HS-5 (cell line): ENCODE data around the gene ABLIM3.

Source experiments
- DNase-seq: peaks from one replicate; pipeline ENCODE4 v3.0.0-alpha.2; 2012; ENCODE audit warnings: low read depth

ABLIM3 gene

DNA sequence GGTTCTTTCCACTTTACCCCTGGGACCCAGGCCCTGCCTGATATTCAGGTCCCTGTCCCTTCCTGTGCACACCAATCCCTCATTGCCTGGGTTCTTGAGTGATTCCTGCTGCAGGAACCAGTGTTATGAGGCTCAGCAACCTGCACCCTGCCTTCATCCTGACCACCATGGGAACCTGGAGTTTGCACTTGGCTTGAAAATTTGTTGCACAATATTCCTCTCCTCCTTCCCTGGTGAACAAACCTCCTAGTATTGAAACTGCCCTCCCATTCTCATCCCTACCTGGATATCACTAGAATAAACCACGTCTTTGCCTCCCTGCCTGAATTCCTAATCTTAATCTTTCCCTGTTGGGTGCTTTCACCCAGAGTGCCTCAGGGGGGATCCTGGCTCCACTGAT, 78.3 kb downstream of the ABLIM3 start:
- no peak for DNase-seq

DNA sequence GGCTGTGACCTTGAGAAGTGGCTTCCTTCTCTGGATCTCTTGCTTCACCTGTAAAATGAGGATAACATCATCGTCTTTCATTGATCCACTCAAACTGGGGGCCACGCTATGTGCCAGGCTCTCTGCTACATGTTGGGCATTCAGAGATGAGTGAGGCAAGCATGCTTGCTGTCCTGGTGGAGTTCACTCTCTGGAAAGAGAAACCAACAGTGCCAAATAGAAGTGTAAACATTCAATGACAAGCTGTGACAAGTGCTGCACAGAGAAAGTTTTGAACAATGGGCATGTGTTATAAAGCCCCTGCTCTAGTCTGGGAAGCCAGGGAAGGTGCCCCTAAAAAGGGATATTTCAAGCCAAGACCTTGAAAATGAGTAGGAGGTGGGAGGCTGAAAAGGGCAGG, 79.5 kb downstream of the ABLIM3 start:
- no peak for DNase-seq

DNA sequence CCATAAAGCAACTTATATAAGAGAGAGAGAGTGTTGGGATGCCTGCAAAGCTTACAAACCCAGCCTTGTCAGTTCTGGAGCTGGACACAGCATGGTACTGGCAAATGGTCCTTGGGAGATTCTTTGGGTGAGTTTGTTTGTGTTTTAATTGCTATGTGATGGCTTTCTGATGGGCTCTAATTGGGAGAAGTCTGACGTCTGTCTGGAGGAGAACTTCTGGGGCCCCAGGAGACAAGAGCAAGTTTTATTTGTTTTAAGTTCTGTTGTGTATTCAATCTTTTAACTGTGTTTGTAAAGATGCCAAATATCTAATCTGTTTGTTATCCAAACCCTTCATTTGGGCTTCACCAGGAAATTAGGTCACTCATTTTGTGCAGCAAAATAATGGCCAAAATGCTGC, 80.0 kb downstream of the ABLIM3 start:
- no peak for DNase-seq

DNA sequence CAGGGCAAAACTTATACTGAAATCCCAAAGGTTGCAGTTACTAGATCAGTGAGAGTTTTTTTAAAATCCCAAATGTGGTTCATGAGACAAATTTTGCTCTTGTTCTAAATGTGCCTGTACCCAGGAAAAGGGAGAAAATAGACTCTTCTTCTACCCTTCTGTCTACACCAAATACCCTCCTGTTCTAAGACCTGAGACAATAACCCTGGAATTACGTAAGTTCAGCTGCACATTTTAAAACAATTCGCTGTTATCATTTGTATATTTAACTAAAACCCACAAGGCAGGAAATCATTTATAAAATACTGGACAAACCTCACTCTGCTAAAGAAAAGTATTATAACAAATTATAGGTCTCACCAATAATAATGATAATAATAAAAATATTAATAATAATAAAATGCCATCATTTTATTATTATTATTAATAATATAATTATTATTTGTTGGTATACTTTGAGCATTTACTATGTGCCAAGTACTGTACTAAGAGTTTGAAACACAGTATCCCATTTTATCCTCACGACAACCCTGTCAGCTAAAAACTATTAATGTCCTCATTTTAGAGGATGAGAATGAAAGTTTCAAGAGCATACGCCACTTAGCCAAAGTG, 80.5 kb downstream of the ABLIM3 start:
- no peak for DNase-seq

DNA sequence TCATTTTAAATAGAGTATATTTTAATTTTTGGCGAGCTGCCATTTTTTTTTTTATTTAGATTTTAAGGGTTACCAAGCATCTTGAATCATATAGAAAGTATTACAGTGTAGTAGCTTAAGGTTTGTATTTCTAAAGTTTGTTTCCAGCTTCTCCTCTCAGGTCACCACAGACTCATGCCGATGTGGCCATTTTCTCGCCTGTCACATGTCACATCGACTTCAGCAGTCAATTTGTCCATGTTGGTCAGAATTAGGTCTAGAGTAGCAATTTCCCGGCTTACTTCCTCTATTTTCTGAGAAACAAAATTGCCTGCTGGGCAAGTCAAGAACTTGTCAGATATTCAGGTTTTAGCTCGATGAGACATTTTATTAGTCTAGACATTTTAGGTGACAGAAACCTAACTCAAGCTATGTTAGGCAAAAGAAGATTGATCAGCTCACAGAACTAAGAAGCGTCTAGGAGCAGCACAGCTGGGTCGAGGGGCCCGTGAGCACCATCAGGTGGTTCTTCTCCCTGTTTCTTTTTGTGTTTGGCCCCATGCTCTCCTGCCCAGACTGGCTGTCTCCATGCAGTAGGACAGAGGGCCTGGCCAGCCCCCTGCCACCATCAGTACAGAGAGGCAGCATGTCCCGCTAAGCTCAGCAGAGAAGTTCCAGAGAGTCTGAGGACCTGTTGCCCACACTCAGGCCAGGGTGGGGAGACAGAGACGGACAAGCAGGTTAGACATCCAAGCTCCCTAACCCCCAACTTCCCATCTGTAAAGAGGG, 82.0 kb downstream of the ABLIM3 start:
- DNase-seq: no peak

DNA sequence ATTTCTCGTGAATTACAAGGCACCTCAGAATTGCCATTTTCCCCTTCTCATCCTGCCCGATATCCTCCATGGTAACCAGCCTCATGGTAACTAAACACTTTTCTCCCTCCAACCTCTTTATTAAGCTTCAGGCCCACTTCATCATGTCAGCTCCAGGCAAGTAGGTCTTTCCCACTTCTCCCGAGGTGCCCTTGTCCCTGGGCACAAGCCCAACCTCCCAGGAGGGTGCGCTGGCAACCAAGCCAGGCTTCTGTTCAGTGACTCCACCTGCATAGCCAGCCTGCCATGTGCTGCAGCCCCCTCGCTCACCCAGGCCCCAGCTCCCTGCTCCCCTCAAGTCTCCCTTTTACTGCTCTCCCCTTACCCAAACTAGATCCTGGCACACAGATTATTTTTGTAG, 83.0 kb downstream of the ABLIM3 start:
- DNase-seq: no peak

DNA sequence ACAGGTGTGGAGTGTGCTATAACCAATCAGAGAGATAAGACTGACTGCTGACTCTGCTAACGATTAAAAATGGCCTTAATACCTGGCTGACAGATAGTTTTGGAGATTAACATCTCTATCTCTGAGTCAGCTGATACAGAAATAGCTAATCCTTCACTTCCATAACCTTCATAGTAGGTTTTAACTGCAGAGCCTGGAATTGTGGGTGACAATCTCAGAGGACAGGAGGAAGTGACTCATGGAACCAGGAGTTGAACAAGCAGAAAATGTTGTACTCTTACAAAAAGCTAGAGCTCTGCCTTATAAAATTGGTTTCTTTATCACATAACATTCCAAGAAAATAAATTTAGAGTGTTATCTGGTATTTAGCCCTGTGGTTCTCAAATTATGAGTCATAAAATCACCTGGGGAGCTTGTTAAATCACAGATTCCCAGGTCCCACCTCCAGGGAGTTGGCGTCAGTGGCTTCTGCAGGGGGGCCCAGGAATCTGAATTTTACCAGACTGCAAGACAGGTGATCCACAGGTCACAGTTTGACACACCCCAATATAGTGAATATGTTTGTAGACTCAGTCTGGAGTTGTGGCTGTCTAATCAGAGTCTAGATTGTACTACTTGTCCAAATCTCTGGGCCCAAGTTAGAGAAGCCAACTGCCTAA, 86.0 kb downstream of the ABLIM3 start:
- peak; percentile 44 for DNase-seq

DNA sequence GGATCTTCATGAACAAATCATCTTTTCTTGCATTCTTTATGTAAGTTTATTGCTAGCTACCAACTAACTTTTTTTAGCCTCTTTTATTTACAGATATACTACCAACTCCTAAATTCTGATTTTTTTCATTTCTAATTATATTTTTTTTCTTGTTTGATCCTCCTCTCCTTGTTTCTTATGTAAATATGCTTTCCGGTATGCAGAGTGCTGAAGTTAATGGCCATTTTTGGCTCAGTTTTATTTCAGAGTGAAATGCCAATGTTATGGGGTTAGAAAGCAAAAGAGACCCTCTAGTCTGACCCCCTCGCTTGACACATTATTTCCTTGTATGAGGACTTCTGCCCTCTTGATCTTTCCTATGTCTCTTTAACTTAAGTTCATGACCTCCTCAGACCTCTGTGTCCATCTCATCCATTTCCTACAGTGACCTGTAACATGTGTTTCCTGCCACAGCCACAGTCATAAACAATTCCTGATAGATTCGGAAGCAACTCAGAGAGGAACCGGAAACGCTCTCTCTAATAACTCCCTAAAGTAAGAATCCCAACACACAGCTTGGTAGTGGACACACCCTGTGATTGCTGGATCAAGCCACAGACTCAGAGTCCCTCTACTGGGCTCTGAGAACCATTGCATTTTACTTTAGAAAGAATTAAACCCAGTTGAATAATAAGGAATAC, 87.5 kb downstream of the ABLIM3 start:
- peak; percentile 77 for DNase-seq

DNA sequence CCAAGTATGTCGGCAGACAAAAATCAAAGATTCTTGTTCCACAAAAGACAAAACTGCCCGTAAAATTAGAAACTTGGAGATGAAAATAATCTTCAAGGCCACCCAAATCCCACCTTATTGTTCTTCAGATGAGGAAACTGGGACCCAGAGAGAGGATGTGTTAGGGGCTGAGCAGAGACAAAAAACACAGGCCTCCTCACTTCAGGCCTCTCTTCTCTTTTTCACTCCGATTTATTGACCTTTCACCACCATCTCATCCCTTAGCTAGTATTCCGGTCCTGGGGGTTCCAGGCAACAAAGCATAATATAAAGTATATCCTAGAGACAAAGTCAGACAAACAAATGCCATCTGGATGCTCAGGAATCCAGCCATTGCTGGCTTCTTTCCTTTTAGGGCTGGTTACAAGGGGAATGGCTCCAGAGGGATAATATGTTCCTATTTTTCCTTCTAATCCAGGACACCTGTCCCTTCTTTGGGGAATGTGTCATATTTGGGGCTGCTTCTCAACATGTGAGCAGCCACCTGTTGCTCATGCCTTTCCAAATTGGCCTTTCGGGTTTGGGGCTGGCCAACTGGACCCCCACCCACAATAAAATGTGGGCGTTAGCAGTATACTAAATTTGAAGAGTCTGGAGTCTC, 88.1 kb downstream of the ABLIM3 start:
- no peak for DNase-seq

DNA sequence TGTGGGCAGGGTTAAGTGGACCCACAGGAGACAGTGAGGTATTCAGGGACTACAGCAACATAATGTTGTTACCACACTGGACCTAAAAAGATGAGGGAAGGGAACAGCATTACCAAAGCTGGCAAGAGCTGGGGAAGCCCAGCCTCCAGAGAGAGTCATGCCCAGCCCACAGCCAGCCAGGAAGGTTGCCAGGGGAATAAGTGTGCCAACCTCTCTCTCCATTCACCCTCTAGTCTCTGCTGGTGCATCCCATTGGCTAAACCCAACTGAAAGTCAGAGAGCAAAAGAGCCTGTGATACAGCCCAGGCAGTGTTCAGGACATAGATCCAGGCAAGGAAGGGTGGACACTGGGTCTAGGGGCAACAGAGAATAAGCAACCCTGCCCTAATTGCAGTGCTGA, 94.5 kb downstream of the ABLIM3 start:
- no peak for DNase-seq

DNA sequence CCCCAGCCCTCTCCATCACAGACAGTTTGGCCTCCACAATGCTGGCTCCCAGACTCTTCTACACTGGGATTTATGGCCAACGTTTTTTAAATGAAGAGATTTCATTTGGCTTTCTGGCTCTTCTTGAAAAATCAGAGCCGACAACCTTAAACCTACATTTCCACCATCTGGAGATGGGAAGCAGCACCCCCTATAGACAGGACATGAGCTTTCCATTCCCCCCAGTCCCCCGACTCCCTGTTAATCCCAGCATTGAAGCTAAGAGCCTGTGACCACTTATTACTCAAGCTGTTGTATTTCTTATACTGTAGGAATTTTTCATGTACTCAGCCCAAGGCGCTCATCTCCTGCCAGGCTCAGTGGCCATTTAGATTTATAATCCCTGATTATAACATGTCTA, 96.4 kb downstream of the ABLIM3 start:
- DNase-seq: no peak

DNA sequence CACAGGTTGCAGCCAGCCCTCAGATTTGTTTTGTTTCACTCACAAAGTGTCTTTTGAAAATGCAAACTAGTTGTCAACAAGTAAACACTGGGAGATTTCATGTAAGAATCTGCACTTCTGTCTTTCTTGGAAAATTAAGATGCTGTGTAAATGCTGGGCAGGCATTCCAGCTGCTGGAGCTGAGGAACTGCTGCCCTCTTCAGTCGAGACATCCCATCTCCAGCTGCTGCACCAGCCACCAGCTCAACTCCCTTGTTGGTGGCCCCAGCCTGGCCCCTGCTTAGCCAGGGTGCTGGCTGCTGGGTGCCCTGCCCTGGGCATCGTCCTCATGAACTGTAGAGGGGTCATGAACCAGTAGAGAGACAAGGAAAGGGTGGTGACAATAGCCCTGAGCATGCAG, 97.2 kb downstream of the ABLIM3 start:
- no peak for DNase-seq

DNA sequence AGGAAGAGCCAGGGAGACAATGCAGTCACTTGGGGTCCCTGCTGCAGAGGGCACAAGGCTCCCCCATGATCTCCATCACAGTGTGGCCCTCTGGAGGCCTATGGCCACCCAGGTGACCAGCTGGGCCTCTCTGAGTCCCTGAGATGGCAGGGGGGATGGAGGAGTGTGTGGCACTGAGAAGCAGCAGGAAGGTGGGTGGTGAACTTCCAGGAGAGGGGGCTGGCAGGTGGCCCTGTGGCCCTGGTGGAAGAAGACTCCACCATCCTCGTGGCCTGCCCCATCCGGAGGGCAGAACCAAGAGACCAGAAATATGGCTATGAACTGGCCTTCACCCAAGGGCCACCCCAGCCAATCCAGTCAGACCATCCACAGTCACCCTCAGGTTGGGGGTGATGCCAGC, 98.6 kb downstream of the ABLIM3 start:
- DNase-seq: no peak

DNA sequence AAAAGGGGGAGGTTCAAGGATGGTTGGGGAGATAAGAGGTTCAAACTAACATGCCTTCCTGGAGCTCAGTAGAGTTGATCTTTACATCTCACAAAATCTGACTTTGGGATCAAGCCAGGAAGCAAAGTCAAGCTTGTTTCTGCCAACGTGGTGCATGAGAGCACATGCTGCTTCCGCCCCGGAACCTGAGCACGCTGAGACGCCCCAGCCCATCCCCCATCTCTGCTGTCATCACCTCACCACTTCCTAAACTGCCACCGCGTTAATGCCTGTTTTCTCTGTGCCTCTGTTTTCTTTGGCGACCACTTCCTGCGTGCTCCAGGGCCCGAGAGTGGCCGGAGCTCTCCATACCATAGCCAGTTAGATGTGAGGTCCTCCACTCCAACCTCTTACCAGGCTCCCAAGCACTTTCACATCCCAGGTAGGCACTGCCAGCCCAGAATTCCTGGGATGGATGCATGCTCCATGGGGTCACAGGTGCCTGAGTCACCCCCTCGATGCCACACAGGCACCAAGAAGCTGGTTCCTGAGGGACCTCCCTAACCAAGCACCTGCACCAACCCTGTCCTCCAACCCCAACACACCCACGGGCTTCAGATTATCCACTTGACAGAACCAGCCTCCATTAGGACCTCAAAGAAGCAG, 99.2 kb downstream of the ABLIM3 start:
- DNase-seq: no peak

DNA sequence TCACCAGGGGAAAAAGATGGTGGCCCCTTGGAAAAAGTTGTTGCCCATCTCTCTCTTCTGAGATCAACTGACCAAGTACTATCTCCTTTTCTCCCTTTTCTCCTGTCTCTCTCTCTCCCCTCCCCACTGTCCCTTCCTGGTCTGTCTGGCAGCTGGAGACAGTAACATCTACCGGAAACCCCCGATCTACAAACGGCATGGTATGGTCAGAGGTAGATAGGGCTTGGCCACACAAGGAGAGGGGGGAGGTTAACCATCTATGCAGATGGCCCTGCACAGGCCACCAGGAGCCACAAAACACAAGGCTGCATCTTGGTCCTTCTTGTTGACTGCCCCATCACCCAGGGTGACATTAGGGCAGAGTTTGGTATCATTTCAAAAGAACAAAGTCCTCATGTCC, 101.0 kb downstream of the ABLIM3 start:
- DNase-seq: no peak

DNA sequence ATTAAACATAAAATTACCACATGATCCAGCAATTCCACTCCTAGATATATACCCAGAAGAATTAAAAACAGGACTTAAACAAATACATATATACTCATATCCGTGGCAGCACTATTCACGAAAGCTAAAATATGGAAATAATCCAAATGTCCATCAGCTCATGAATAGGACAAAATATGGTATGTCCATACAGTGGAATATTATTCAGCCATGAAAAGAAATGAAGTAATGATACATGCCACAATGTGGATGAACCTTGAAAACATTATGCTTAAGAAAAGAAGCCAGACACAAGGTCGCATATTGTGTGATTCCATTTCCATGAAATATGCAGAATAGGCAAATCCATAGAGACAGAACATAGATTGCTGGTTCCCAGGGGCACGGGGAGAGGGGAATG, 105.6 kb downstream of the ABLIM3 start:
- DNase-seq: no peak

DNA sequence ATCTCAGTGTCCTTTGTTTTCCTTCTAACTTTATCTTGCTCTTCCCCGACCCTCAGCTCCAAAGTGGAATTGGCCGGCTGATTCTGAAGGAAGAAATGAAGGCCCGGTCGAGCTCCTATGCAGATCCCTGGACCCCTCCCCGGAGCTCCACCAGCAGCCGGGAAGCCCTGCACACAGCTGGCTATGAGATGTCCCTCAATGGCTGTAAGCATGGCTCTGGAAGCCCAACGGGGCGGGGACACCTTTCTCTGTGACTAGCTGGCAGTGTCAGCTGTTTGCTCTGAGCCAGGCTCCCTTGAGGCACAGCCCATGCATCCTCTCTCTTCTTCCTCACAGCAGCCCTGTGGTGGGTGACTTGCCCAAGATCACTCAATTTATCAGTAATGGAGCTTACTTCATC, 106.4 kb downstream of the ABLIM3 start:
- DNase-seq: no peak

DNA sequence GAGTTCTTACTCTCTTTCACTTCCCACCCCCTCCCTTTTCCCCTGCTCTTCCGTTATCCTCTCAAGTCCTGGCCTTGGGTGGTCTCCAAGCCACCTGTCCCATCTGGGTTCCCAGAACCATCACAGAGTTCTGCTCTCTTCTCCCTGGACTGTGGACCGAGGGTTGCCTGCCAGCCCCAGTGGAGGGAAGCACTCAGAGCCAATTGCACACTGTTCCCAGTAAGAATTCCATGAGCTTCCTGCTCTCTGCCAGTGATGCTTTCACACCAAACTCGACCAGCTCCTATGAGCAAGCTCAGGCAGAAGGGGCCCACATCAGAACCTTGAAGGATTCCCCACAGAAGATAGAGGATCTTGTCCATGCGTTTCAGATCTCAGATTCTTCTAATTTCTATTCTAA, 110.3 kb downstream of the ABLIM3 start:
- no peak for DNase-seq

DNA sequence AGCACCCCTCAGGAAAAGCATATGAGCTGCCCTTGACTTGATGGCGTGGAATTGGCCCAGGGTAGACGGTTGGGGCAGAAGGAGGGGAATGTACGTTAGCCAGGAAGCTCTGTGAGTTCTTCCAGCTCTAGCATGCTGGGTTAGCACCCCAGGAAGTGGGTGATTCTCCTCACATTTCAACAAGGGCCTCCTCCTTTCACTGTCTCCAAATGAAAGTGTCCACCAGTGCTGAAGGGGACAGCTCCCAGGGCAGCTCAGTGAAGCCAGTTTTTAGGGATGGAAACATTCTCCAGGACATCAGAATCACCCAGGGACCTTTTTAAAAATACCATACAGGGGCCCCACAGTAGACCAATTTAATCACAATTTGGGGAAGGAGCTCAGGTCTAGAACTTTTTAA, 113.2 kb downstream of the ABLIM3 start:
- no peak for DNase-seq

DNA sequence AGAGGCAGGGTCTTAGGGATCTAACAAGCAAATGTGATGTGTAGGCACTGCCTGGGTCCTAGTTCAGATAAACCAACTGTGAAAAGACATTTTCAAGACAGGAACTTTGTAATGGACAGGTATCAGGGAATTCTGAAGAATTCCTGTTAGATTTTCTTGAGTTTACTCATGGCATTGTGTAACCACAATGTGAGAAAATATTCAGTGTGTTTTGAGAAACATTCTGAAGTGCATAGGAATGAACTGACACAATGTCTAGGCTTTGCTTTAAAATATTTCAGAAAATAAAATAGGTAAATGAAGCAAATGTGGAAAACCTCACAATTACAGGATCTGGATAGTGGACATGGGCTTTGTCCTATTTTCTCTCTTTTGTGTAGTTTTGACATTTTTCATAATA, 115.2 kb downstream of the ABLIM3 start:
- DNase-seq: peak; percentile 38

DNA sequence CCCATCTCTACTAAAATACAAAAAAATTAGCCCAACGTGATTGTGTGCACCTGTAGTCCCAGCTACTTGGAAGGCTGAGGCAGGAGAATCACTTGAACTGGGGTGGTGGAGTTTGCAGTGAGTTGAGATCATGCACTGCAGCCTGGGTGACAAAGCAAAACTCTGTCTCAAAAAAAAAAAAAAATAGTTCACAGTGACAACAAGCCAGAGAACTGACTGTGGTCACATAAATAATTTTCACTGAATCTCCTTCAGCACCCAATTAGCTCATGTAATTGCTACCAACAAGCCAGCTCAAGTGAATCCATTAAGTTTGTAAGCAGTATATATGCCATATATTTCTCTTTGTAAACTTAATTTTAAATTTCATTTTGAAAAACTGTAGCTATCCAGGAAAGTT, 115.8 kb downstream of the ABLIM3 start:
- no peak for DNase-seq
